Heart left ventricle (tissue), 13 donors: Measurements from ENCODE around the gene TECR.
"Not testable (repeated sequence)": the region's sequence is repeated elsewhere in the genome, so short reads cannot be mapped to it uniquely, and the experiment has no call there.

Experiments
- POLR2A ChIP-seq, 2 donors: fragments of 450-650 bp; IDR thresholded peaks; one replicate each; pipeline ENCODE4 v1.6.1; 2017; ENCODE audit warnings: antibody characterized with exemption in 2 of 2, mild to moderate bottlenecking in 2 of 2, moderate library complexity in 2 of 2
- TF ChIP-seq, protein P1 (sequence below), 12 donors: fragments of 200-600 bp; sonication (generic) in 4 of 12; IDR thresholded peaks; one replicate each; pipeline versions ENCODE4 v1.5.0 to v1.8.0; 2018 to 2022; ENCODE audit warnings: antibody characterized with exemption in 12 of 12, mild to moderate bottlenecking in 5 of 12
- donor health status: ischemic (EF 13 %, LVEDD 7.1; RV severe dilation, severe dysfunction).
- donor health status: DM: no; HTN: yes; CAD: no.
- donor health status: DM: no; HTN: no; CAD: no.
- donor health status: ischemic (EF 25% LVEDD 6.9; RV normal size, moderate dysfunction).
- donor health status: ischemic (EF 25% LVEDD 5.7; RV mildly dilated, moderate dysfunction).
- donor health status: ischemic (EF 35%, LVEDD 5.7; RV mildly dilated, moderate dysfunction).
- donor health status: nonischemic (EF 11% LVEDD 7.7; RV severe dilation, severe dysfunction).
- donor health status: DM: yes; HTN: yes; CAD: no.
- donor health status: PGD.
- donor health status: ischemic (EF 29% LVEDD 5.4; RV normal size, mild dysfunction).
- donor health status: nonischemic (EF 23%, LVEDD 6.1; RV moderate dilation, normal function).

DNA sequence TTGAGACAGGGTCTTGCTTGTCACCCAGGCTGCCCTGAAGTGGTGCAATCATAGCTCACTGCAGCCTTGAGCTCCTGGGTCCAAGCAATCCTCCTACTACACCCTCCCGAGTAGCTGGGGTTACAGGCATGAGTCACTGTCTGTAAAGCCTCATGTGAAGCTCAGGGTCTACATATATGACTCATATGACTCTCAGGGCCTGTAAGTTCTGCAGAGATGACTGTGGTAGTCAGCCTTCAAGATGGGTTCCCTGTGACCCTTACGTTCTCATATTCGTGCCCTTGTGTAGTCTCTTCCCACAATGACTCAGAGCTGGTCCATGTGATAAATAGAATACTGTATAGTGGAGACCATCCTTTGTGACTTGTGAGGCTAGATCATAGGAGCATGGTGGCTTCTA, 55.8 kb downstream of the TECR start:
- not testable (repeated sequence) for TF ChIP-seq POLR2A (IDR thresholded peaks at IDR 0.05)
- TF ChIP-seq, protein P1, sequence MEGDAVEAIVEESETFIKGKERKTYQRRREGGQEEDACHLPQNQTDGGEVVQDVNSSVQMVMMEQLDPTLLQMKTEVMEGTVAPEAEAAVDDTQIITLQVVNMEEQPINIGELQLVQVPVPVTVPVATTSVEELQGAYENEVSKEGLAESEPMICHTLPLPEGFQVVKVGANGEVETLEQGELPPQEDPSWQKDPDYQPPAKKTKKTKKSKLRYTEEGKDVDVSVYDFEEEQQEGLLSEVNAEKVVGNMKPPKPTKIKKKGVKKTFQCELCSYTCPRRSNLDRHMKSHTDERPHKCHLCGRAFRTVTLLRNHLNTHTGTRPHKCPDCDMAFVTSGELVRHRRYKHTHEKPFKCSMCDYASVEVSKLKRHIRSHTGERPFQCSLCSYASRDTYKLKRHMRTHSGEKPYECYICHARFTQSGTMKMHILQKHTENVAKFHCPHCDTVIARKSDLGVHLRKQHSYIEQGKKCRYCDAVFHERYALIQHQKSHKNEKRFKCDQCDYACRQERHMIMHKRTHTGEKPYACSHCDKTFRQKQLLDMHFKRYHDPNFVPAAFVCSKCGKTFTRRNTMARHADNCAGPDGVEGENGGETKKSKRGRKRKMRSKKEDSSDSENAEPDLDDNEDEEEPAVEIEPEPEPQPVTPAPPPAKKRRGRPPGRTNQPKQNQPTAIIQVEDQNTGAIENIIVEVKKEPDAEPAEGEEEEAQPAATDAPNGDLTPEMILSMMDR (IDR thresholded peaks at IDR 0.05), result not testable (repeated sequence)
